GM12878 (cell line): ENCODE data around the gene KLRC2. TPM values are rescaled to one million over a fixed set of nuclear protein-coding genes. Genes with fewer than 3 reads are reported as not detected.

Experiments used
- ATF3 ChIP-seq: IDR thresholded peaks from 2 replicates; pipeline ENCODE4 v1.6.1; 2011; ENCODE audit warnings: low read depth, mild to moderate bottlenecking, low read length, moderate library complexity, borderline replicate concordance; ENCODE audit errors: extremely low read depth
- BHLHE40 ChIP-seq, 2 experiments: fragments of 450-650 bp in 1 of 2; IDR thresholded peaks; 2 replicates each; pipeline ENCODE4 v1.6.1; 2011 to 2017; ENCODE audit warnings: low read depth in 2 of 2, borderline replicate concordance in 1 of 2, improper control_type of control experiment in 1 of 2, low read length in 1 of 2, mild to moderate bottlenecking in 1 of 2
- CHD1 ChIP-seq: IDR thresholded peaks from 2 replicates; pipeline ENCODE4 v1.6.1; 2012; ENCODE audit warnings: low read depth, low read length, improper control_type of control experiment
- EZH2 ChIP-seq: IDR thresholded peaks from 2 replicates; pipeline ENCODE4 v1.6.1; 2012; ENCODE audit warnings: low read depth, mild to moderate bottlenecking, control low read depth, inconsistent platforms, low read length, borderline replicate concordance; ENCODE audit not compliant: control insufficient read depth
- FOXM1 ChIP-seq: IDR thresholded peaks from 2 replicates; pipeline ENCODE4 v1.6.1; 2012; ENCODE audit warnings: low read depth, mild to moderate bottlenecking, inconsistent platforms, low read length, moderate library complexity
- MEF2B ChIP-seq: fragments of 450-650 bp; IDR thresholded peaks from 2 replicates; pipeline ENCODE4 v1.6.1; 2018; ENCODE audit warnings: mild to moderate bottlenecking, moderate library complexity; ENCODE audit not compliant: partially characterized antibody, poor library complexity, severe bottlenecking
- SIX5 ChIP-seq: IDR thresholded peaks from 2 replicates; pipeline ENCODE4 v1.6.1; 2011; ENCODE audit warnings: mild to moderate bottlenecking, low read depth, low read length, moderate library complexity; ENCODE audit not compliant: severe bottlenecking
- SMC3 ChIP-seq: IDR thresholded peaks from 2 replicates; pipeline ENCODE4 v1.6.1; 2011; ENCODE audit warnings: low read length, improper control_type of control experiment, borderline replicate concordance
- SUPT20H ChIP-seq: IDR thresholded peaks from 2 replicates; pipeline ENCODE4 v1.6.1; 2011; ENCODE audit warnings: low read depth, mild to moderate bottlenecking, low read length, moderate library complexity, borderline replicate concordance; ENCODE audit not compliant: control insufficient read depth
- ZBTB4 ChIP-seq: fragments of 450-650 bp; formaldehyde crosslinking; IDR thresholded peaks from 2 replicates; pipeline ENCODE4 v1.4.0; 2022; ENCODE audit warnings: mild to moderate bottlenecking, moderate library complexity
- ZNF207 ChIP-seq: fragments of 450-650 bp; IDR thresholded peaks from 2 replicates; pipeline ENCODE4 v1.6.1; 2014; ENCODE audit warnings: antibody characterized with exemption, mild to moderate bottlenecking, borderline replicate concordance
- ZNF622 ChIP-seq: fragments of 450-650 bp; IDR thresholded peaks from 2 replicates; pipeline ENCODE4 v1.6.1; 2017; ENCODE audit warnings: mild to moderate bottlenecking, inconsistent platforms
- ZNF687 ChIP-seq: fragments of 450-650 bp; IDR thresholded peaks from 2 replicates; pipeline ENCODE4 v1.6.1; 2017; ENCODE audit warnings: mild to moderate bottlenecking, moderate library complexity
- polyA plus RNA-seq, 11 experiments: library from polyadenylated mRNA; depleted of rRNA in 4 of 11; unstranded in 6 of 11; stranded (reverse) in 5 of 11; fragments of >200 nt; fragmentation: Nextera tagmentation in 4 of 11; fragmentation: Illumina TruSeq in 1 of 11; extraction: Ambion mirVana in 4 of 11; extraction: Trizol in 1 of 11; gene quantifications; 1 replicate in 1 of 11; 2 replicates in 10 of 11; pipeline versions ENCODE4 v1.2.1 to v1.2.3, GENCODE V29; 2011 to 2016; ENCODE audit warnings: inconsistent platforms in 2 of 11, missing spikeins in 2 of 11, low read depth in 1 of 11
- total RNA-seq, 4 experiments: library from RNA; depleted of rRNA in 3 of 4; stranded (reverse); fragments of >200 nt in 3 of 4; fragmentation: Illumina TruSeq in 1 of 4; extraction: Trizol in 1 of 4; gene quantifications; 2 replicates each; pipeline versions ENCODE4 v1.2.1 to v1.2.3, GENCODE V29; 2013 to 2021

KLRC2 gene
- total and polyA plus RNA-seq, 10 of the 15 experiments (the other 5 are each of a cell fraction or from before 2014, with no cell fraction given), result 0.15 to 0.40 (median 0.20) TPM; not detected in 5

- no peak for TF ChIP-seq ZBTB4 (CRISPR knock-in tag)
- no peak for TF ChIP-seq SUPT20H
- TF ChIP-seq EZH2, result no peak
- no peak for TF ChIP-seq SIX5
- no peak for TF ChIP-seq FOXM1
- TF ChIP-seq CHD1, result no peak
- TF ChIP-seq MEF2B, result no peak
- TF ChIP-seq ZNF622, result no peak
- no peak for TF ChIP-seq SMC3
- TF ChIP-seq ATF3, result no peak
- no peak for TF ChIP-seq ZNF687
- no peak for TF ChIP-seq BHLHE40 (IDR thresholded peaks at IDR 0.05; ENCODE audit: borderline replicate concordance in 1 of 2, low read depth in 2 of 2, low read length in 1 of 2)
- TF ChIP-seq ZNF207, result no peak
Observed at GRCh38 chr12:10466311-10466710, 30.5 kb upstream of the KLRC2 start (continued).
